GM21526 (cell line): ENCODE results near the gene GOT2.
"Not testable (repeated sequence)": the region's sequence is repeated elsewhere in the genome, so short reads cannot be mapped to it uniquely, and the experiment has no call there.

ENCODE experiments used
- ATAC-seq: cut with Tn5 transposase; IDR thresholded peaks from one replicate; pipeline ENCODE4 v1.9.1; 2021; ENCODE audit warnings: moderate library complexity; ENCODE audit not compliant: unreplicated experiment, low FRiP score

The GOT2 gene

DNA sequence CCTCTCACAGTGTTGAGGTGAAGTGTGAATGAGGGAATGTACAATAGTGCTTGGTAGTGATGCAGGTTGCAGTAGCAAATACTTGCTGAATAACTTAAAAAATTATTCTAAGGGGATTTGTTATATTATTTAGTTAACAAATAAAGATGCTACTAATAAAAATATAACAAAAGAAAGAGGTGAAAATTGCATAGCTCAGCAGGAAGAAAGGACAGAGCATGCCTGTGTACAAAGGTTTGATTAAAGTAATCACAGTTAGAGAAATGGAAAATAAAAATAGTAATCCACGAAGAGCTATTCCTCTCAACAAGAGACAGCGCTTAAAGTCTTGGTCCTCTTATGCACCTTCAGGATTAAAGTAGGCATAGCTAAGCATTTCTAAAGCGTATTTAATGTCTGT is 11.0 kb downstream of the GOT2 start:
- ATAC-seq: no peak

DNA sequence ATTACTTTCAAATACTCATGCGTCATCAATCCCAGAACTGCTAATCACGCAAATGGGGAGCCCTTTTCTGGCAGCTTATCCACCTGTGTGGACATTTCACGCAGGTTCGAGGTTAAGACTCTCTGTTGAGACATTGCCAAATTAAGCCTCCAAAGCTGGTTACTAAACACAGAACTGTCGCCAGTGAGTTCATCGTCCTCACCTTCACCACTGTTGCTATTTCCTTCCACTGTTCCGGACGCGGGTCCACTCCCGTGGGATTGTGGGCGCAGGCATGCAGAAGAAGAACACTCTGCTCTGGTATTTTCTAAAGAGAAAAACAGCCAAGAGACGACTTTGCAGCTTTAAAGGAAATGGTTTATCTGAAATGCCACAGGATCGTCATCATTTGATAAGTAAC is 16.1 kb downstream of the GOT2 start:
- no peak for ATAC-seq

DNA sequence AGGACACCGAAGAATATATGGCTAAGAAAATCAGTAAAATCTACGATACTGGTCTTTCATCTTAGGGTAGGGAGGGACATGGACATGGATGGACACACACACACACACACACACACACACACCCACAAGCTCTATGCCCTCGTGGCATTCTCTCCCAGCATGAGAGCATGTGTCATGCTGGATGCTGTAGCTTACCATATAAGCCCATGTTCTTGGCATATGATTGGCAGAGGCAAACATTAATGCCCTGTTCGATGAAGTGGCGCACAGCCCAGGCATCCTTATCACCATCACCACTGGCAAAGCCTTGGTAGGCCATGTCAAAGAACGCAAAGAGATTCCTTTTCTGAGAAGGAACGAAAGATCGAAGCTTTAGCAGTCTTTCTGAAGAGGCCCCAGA is 17.6 kb downstream of the GOT2 start:
- ATAC-seq: no peak

DNA sequence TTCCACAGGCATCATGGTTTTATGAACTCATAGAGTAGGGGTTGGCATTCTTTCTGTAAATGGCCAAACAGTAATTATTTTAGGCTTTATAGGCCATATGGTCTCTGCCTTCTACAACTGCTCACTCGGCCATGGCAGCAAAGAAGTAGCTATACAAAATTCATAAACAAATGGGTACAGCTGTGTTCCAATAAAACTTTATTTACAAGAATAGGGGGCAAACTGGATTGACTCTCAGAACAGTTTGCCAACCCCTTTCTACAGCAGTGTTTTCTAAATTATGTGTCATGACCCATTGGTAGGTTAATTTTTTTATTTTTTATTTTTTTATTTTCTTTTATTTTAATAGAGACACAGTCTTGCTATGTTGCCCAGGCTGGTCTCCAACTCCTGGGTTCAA is 20.4 kb downstream of the GOT2 start:
- no peak for ATAC-seq

DNA sequence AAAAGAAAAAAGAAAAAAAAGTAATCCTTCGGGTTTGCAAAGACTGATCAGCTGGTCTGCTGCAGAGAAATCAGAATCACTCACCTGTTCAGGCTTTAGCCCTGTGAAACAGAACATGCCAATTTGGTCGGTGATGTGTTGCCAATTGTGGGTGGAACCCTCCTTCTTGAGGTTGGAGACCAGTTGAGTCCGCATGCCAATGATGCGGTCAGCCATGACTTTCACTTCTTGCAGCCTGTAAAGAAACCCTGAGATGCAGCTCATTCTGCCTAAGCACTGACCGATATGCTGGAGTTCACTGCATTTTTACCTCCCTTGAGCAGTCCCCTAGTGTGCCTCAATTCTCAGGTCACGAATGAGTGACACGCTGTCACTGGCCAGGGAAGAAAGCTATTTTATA is 24.8 kb downstream of the GOT2 start:
- ATAC-seq: no peak

DNA sequence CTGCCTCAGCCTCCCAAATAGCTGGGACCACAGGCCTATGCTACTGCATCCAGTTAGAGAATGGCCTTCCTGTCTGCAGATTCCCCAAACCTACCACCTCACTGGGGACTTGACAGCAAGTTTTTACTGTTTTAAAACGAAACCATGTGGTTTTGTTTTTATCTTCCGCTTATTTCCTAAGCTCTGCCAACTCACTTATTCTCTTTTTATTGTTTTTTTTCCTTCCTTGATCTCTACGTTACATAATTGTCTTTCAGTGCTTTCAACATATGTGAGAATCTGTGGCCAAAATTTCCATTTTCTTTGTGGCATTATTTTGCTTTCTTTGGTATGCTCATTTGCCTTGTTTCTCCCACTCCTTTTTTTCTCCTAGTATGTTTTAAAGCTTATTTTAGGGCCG is 35.0 kb downstream of the GOT2 start:
- ATAC-seq: no peak

DNA sequence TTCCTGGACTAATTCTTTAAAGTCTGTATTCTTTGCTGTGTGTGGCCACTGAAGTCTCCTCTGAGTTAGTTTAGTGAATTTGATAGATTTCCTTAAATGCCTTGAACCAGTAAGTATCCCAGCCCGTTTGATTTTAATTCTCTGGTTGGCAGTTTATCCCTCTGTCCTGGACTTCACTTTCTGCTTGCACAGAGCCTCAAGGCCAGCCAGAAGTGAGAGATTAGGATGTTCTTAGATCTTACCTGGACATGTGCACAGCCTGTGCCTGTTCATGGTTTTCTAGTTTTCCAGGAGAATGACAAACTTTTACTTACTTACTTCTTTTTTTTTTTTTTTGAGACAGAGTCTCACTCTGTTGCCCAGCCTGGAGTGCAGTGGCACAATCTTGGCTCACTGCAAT is 38.7 kb downstream of the GOT2 start:
- no peak for ATAC-seq

DNA sequence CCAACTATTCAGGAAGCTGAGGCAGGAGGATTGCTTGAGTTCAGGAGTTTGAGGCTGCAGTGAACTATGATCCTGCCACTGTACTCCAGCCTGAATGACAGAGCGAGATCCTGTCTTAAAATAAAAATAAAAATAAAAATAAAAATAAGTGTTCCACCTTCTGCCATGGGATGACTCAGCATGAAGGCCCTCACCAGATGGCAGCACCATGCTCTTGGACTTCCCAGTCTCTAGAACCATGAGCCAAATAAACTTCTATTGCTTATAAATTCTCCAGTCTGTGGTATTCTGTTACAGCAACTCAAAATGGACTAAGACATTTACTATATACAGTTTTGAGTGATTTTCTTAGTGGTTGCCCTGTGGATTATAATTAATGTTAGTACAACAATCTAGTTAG is 41.7 kb downstream of the GOT2 start:
- ATAC-seq: no peak

DNA sequence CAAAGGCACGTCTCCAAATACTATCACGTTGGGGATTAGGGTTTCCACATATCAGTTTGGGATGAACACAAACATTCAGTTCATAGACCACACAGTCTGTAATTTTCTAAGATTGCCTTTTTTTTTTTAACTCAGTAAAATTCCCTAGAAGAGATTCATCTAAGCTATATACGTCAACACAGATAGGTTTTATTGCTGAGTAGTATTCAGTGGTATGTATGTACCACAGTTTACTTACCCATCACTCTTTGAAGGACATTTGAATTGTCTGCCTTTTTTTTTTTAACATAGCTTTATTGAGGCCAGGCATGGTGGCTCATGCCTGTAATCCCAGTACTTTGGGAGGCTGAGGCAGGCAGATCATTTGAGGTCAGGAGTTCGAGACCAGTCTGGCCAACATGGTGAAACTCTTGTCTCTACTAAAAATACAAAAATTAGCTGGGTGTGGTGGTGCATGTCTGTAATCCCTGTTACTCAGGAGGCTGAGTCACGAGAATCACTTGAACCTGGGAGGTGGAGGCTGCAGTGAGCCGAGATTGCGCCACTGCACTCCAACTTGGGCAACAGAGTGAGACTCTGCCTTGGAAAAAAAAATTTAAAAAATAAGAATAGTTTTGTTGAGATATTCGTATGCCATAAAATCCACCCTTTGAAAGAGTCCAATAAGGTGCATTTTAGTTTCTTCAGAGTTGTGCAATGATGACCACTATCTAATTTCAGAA is 47.0 kb downstream of the GOT2 start:
- not testable (repeated sequence) for ATAC-seq

DNA sequence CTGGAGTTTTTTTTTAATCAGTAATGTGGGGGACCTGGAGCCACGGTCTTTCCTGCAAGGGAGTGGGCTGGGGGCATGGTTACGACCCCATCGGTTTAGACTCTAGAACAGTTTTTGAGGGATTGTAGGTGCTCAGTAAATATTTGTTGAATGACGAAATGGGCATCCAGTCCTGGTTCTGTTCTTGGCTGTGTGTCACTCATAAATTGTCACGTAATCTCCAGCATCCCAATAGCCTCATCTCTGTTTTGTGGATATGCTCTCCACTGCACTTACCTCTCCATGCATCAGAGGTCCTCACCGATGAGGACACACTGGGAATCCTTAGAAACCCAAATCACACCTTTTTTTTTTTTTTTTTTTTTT is 49.0 kb downstream of the GOT2 start:
- no peak for ATAC-seq

DNA sequence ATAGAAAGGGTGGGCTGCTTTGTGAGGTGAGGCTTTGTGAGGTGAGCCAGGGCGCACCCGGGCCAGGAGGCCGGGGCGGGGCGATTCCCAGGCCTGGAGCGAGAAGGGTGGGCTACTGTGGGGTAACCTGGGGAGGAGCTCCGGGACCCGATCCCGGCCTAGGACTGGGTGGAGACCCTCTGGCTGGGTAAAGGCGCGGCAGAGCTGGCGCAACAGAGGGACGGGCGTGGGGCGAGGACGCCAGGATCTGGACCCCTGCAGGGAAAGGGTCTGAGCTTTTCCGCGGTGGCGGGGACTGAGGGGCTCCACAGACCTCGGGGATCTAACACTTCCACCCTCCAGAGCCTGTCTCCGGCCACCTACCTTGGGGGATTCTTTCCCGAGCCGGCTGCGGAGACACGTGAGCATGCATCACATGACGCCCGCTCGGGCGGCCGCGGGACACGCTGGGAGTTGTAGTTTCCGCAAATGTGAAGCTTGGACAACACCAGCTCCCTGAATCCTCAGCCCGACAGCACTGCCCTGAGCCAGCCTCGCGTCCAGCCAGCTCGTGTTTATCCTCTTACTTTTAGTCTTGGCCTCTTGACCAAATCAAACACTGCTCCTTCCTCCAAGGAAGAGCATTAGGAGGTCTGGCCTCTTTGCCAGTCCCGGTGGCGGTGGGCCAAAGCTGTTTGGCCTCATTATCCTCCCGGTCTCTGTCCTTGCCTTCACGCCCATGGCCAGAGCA is 49.6 kb downstream of the GOT2 start, which contains the start of gene SLC38A7:
TSS of gene SLC38A7 (minus strand) at position 417 of the 730 bp plus-strand sequence. CDS start 4,644 bp downstream, outside the sequence.
- peak; percentile 99 for ATAC-seq

DNA sequence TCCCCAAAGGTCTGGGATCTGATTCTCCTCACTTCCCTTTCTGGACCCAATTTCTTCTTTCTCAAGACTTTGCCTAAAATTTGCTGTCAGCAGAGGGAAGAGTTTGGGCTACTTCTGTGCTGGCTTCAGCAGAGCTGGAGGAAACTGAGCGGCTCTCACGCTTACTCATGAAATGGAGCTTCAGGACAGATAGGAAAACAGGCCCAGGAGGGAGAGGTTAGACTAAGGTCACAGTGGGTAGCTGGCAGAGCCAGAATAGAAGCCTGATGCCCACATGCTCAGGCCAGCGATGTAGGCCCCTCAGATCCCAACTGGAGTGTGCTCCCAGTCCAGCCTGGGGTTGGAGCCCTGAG is 50.1 kb downstream of the GOT2 start:
- no peak for ATAC-seq

DNA sequence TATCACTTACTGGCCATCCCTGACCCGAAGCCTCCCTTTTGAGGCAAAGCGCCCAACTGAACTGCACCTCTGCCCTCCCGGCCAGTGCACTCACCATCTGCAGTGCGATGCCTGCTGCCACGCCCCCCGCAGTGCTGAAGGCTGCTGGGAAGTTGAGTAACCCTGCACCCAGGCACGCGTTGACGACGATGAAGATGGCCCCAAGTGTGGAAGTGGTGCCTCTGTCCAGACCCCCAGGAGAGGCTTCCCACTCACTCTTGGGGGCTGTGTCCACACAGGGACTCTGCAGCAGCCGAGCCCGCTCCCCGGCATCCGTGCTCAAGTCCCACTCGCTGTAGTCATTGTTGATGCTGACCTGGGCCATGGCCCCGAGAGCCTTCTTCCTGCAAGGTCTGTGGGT is 54.4 kb downstream of the GOT2 start:
- ATAC-seq: no peak

DNA sequence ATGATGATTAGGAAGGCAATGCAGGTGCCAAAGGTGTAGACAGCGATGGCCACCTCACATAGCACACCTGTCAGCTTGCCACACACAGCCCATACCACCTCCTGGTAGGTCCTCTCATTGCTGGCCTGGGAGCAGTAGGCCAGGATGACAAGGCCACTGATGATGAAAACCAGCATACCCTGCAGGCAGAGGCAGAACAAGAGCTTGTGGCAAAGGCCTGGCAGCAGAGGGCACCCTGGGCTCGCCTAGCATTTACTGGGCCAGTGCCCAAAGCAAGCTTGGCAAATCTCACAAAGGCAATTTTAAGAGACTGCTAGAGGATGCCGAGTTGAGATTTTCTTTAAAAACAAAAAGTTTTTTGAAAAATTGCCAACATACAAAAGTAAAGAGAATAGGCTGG is 55.4 kb downstream of the GOT2 start:
- no peak for ATAC-seq

DNA sequence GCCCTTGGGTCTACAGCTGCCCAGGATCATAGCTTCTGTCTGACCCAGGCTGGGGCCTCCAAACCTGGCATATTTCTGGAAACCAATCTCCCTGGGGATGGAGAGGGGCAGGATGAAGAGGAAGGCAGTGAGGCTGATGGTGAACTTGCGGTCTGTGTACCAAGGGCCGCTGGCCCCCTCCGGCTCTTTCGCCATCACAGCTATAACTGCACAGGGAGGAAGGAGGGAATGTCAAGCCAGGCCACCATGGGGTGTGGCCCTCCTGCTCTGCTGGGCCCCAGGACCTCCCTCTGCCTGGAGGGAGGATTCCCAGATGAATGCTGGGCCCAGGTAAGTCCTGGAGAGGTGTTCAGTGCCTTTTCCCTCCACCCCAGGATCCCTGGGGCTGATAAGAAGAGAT is 55.8 kb downstream of the GOT2 start:
- ATAC-seq: no peak

DNA sequence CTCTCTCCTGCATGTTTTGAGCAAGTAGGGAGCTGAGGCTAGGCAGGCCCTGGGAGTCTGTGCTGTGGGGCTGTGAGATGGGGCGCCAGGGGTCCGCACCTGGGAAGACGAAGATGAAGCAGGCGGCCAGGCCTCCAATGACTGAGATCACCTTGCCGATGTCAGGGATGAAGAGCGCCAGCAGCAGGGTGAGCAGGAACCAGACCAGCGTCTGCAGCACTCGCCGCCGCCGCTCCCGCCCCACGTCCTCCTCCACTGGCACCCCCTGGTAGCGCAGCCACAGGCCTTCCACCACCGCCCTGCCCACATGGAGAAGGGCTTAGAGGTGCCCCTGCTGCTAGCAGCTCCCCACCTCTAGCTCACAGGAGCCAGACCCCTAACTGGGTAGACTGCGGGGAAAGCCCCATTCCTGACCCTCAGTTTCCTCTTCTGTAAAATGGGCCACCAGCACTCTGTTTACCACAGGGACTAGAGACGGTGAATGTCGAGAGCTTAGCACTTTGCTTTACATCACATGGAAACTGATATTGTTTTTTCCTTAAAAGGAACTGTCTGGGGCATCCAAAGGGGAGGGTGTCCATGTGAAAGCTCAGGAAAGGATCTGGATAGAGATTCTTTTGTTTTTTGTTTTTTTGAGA is 63.1 kb downstream of the GOT2 start:
- ATAC-seq: no peak

DNA sequence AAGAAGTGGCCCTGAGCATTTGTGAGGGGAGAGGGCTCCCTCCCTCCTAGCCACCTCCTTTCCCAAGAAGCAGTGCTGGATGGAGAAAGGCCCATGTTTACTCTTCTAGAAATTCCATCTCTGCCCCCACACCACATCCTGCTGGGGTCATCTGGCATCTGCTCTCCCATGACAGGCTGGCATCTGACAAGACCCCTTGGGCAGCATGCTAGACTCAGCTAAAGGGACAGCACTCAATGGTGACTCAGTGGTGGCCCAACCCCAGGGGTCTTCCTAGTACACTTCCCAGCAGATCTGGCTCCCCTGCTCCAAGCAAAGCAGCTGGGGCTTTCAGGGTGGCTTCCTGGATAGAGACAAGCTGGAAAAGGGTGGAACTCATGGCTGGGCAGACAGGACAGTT is 63.9 kb downstream of the GOT2 start:
- ATAC-seq: no peak

DNA sequence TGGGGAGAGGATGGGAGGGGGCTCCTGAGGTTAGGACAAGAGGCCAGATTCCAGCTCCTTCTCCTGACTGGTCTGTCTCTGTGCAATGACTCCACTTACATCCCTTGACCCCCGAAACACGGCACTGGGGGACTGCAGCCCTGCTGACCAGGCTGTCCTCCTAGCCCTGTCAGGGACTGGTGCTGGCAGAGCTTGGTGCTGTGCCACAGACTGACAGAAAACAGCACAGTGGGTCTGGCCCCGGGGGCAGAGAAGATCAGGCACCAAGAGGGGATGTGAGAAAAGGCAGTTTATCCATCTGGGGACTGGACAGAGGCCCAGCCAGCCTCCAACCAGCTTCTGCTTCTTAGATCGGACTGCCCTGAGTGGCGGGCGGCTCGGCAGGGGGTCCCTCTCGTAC is 68.9 kb downstream of the GOT2 start:
- no peak for ATAC-seq

DNA sequence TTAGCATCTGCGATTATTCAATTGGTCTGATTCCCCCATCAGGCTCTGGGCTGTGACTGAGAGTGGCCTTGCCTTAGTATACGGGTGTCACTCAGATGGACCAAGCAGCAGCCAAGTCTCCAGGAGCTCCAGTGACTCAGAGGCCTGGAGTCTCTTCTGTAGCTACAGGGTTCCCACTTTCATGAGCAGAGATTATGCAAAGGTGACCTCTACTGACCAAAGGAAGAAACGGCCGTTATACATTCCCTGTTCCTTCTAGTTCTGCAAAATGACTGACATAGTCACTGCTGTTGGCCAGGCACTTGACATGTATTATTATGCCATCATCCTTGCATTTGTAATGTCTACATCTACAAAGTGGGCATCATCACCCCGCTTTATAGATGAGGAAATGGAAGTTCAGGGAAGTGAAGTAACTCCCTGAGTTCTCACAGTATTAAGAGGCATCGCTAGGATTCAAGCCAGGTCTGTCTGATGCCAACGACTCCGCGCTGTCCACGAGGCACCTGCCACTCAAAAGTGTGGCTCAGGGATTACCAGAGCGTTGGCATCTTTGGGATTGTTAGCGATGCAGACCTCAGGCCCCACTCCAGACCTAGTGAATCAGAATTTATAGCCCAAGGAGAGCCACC is 72.8 kb downstream of the GOT2 start:
- peak; percentile 68 for ATAC-seq

DNA sequence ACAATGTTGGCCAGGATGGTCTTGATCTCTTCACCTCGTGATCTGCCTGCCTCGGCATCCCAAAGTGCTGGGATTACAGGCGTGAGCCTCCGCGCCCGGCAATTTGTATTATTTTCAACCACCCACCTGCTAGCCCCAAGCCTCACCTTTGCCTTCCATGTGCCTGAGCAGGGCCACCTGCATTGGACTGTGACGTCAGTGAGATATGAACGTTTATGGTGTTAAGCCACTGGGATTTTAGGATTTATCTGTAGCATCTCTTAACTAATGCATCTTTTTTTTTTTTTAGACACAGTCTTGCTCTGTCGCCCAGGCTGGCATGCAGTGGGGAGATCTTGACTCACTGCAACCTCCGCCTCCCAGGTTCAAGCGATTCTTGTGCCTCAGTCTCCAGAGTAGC is 74.2 kb downstream of the GOT2 start:
- not testable (repeated sequence) for ATAC-seq

DNA sequence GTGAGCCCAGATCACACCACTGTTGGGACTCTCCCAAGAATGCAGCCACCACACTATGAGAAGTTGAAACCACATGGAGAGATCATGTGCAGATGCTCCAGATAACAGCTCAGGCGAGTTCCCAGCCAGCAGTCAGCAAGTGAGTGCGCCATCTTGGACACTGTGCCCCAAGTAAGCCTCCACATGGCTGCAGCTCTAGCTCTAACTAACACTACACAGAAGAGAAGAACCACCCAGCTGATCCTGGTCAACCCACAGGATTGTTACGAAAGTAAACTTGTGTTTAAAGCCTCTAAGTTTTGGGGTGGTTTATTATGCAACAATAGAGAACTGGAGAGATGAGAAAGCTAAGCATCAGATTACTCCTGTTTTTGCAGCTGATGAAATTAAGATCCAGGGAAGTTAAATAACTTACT is 75.3 kb downstream of the GOT2 start:
- ATAC-seq: no peak
